ENCODE measurements around the gene ST8SIA6. TPM values are rescaled to one million over a fixed set of nuclear protein-coding genes. Genes with fewer than 3 reads are reported as not detected.

The ST8SIA6 gene
- total and polyA plus RNA-seq, 10 of the 15 experiments (the other 5 are each of a cell fraction or from before 2014, with no cell fraction given), result 0.22 TPM; not detected in 9

- no peaks in the 10 kb centered on the region for H4K20me1 ChIP-seq (ENCODE audit: control insufficient read depth, insufficient read depth)
- H3K27ac ChIP-seq (ENCODE audit: control insufficient read depth, insufficient read depth), result no peak overlapping the region
- no TSS peak for BruUV-seq (replicated peaks)
- CTCF ChIA-PET, result interaction anchor here (0.5 to 0.6 kb wide), 2 partner anchors 143 to 1600 kb away, joined by 3 read pairs; no protein-coding TSS in a partner anchor
- POLR2A ChIA-PET, result no interaction called here
- intact Hi-C loops (cut with micrococcal nuclease; ENCODE audit: unreplicated experiment) (no loop called here), in situ Hi-C loops (cut with MboI) (no loop called here)
- no peaks in the 10 kb centered on the region for H3K27me3 ChIP-seq (replicated peaks in 1 of 2; ENCODE audit: control insufficient read depth in 2 of 2, insufficient read depth in 2 of 2, low read length in 1 of 2)
- SMC1A ChIA-PET (ENCODE audit: uncharacterized antibody, unreplicated experiment), result interaction anchor here (0.7 to 1.6 kb wide), 2 partner anchors 24 to 30 kb away, joined by 3 to 5 read pairs; no protein-coding TSS in a partner anchor
- RAD21 ChIA-PET (ENCODE audit: unreplicated experiment), result no interaction called here
- H2AFZ ChIP-seq (ENCODE audit: control insufficient read depth, low read depth, low read length), result no peak overlapping the region
- no peaks in the 10 kb centered on the region for H3K4me1 ChIP-seq (ENCODE audit: control insufficient read depth, insufficient read depth, low read length)
- peaks cover 5% of the 10 kb centered on the region; the same call in 1 of the 3 replicates for H3K9me3 ChIP-seq (replicated peaks; ENCODE audit: control insufficient read depth, insufficient read depth, low read length)
- H3K9ac ChIP-seq (ENCODE audit: control insufficient read depth, insufficient read depth, low read length), result no peak overlapping the region
- no peaks in the 10 kb centered on the region for H3K36me3 ChIP-seq (ENCODE audit: control insufficient read depth in 2 of 2, insufficient read depth in 2 of 2, low read length in 1 of 2)
- no peak overlapping the region for H3K4me2 ChIP-seq (ENCODE audit: control insufficient read depth, insufficient read depth)
- no peaks in the 10 kb centered on the region for H3K79me2 ChIP-seq (ENCODE audit: control insufficient read depth, insufficient read depth, low read length)
- no peak overlapping the region for H3K4me3 ChIP-seq
- TF ChIP-seq TAF1 (IDR thresholded peaks at IDR 0.05; ENCODE audit: borderline replicate concordance, low read depth, low read length) (no peak), GATAD2B (conservative IDR thresholded peaks at IDR 0.05; ENCODE audit: low read depth) (no peak), KAT2A (conservative IDR thresholded peaks at IDR 0.05; ENCODE audit: control insufficient read depth, low read depth, low read length) (no peak), STAT3 (IDR thresholded peaks at IDR 0.05; ENCODE audit: low read depth, low read length) (no peak), CHD1 (IDR thresholded peaks at IDR 0.05; ENCODE audit: low read depth, low read length) (no peak), PKNOX1 (IDR thresholded peaks at IDR 0.05) (no peak), DPF2 (IDR thresholded peaks at IDR 0.05) (no peak), ZBTB33 (IDR thresholded peaks at IDR 0.05) (no peak), NRF1 (conservative IDR thresholded peaks at IDR 0.05; ENCODE audit: low read depth, low read length) (no peak), HSF1 (IDR thresholded peaks at IDR 0.05; ENCODE audit: low read depth, low read length) (no peak), MTA2 (IDR thresholded peaks at IDR 0.05; ENCODE audit: low read depth) (no peak), ATF3 (IDR thresholded peaks at IDR 0.05; ENCODE audit: borderline replicate concordance, extremely low read depth, low read depth, low read length) (no peak), MYB (IDR thresholded peaks at IDR 0.05; ENCODE audit: borderline replicate concordance, low read depth, low read length) (no peak), PML (IDR thresholded peaks at IDR 0.05; ENCODE audit: low read length) (no peak)
- ATAC-seq, result no peak
- WGBS (ENCODE audit: insufficient coverage, insufficient replicate concordance, low lambda C conversion rate, missing lambda C conversion rate), result 53% methylated on average over 4 of the region's 4 CpGs
- no peak for DNase-seq (ENCODE audit: low read depth, low spot score)
- no peak for FAIRE-seq
Measured at GRCh38 chr10:17479015-17479615, 24.7 kb upstream of the ST8SIA6 start.

Data from GM12878 (cell line).